GM12865 (cell line): Measurements from ENCODE around the gene SLC35E1.

Source experiments
- DNase-seq: peaks from one replicate; pipeline ENCODE4 v3.0.0; 2010; ENCODE audit warnings: low read depth
- H3K4me3 ChIP-seq: 2 replicates; pipeline ENCODE4 v1.5.1; 2011; ENCODE audit warnings: mild to moderate bottlenecking, low read depth, low read length, control low read depth
- TF ChIP-seq, protein P1 (sequence below): IDR thresholded peaks from 2 replicates; pipeline ENCODE4 v1.5.1; 2011; ENCODE audit warnings: low read length, control low read depth, low read depth, inconsistent platforms; ENCODE audit not compliant: insufficient read depth; ENCODE audit errors: missing control alignments

SLC35E1 gene

DNA sequence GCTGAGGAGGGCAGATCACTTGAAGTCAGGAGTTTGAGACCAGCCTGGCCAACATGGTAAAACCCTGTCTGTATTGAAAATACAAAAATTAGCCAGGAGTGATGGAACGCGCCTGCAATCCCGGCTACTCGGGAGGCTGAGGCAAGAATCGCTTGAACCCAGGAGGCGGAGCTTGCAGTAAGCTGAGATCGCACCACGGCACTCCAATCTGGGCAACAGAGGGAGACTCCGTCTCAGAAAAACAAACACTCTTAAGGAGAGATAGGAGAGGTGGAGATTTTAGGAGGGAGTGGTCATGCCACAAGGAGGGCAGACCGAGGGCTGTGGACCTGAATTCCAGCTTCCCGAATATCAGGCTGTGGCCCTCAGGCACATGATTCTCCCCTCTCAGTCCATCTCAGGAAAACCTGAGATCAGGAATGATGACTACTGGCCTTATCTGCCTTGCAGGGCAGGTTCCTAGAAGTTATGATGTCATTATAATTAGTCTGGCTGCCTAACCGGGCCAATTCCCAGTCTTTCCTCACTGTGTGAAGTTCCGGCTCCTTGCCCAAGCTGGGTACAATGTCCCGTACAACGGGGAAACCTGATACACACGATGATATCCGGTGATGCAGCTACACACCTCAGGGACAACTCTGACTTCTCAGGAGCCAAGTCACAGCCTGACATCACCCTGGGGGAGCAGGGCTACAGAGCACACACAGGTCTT lies 2.5 kb downstream of the SLC35E1 start:
- TF ChIP-seq, protein P1, sequence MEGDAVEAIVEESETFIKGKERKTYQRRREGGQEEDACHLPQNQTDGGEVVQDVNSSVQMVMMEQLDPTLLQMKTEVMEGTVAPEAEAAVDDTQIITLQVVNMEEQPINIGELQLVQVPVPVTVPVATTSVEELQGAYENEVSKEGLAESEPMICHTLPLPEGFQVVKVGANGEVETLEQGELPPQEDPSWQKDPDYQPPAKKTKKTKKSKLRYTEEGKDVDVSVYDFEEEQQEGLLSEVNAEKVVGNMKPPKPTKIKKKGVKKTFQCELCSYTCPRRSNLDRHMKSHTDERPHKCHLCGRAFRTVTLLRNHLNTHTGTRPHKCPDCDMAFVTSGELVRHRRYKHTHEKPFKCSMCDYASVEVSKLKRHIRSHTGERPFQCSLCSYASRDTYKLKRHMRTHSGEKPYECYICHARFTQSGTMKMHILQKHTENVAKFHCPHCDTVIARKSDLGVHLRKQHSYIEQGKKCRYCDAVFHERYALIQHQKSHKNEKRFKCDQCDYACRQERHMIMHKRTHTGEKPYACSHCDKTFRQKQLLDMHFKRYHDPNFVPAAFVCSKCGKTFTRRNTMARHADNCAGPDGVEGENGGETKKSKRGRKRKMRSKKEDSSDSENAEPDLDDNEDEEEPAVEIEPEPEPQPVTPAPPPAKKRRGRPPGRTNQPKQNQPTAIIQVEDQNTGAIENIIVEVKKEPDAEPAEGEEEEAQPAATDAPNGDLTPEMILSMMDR = no peak
- no peak for DNase-seq
- H3K4me3 ChIP-seq = no peak overlapping the region

DNA sequence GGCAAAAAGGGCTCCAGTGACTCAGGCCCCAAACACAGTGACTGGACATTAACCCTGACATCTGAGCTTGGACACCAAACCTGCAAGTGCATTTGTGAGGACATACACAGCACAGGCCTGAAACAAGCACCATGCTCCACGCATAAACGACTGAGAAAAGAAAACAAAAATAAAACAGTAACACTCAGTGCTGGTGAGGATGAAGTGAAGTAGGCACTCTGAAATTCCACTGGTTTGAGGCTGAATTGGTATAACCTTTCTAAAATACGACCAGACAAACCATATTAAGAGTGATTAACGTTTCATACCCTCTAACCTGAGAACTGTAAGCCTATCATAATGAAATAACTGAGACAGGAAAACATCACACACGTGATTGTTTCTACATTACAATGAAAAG lies 5.5 kb downstream of the SLC35E1 start:
- DNase-seq = no peak
- TF ChIP-seq, protein P1 = no peak
- H3K4me3 ChIP-seq = no peak overlapping the region

DNA sequence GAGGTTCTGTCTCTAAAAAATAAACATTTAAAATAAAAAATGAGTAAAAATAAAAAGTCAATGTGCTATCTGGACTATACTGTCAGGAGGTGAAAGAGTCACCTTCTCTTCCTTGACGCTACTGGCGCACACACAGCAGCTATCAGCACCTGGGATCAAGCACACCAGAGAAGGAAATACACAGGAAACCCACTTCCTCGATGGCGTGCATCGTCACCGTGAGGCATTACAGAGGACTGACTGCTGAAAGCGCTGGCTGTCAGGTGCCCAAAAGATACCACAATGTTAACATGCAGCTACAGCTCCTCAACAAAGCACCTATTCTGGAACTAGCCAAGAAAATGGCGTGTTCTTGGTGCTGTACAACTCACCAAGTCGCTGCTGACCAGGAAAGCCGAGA lies 6.1 kb downstream of the SLC35E1 start:
- TF ChIP-seq, protein P1 = no peak
- no peak overlapping the region for H3K4me3 ChIP-seq
- DNase-seq = no peak

DNA sequence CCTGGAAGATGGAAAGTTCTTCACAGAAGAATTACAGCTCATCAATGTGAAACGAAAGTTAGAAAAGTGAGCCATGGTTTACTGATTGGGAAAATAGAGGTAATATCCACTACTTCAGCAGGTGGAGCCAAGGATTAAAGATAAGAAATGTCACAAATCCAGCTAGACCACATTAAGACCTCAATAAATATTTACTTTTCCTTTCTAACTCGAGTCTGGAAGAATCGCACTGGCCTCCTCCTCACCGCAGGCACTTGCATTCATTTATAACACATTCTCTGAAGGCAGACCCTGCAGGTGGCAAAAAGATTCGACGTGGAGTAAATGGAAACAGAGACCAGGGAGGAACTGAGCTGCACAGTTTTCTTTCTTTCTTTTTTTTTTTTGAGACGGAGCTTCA lies 7.4 kb downstream of the SLC35E1 start:
- TF ChIP-seq, protein P1 = no peak
- DNase-seq = no peak

DNA sequence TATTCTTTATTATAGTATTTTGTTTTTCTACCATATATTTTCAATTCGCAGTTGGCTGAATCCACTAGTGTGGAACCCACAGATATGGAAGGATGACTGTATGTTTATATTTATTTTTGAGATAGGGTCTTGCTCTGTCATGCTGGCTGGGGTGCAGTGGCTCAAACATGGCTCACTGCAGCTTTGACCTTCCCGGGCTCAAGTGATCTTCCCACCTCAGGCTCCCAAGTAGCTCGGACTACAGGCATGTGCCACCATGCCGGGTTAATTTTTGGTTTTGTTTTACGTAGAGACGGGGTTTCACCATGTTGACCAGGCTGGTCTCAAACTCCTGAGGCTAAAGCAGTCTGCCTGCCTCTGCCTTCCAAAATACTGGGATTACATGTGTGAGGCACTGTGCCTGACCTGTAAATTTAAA lies 9.6 kb downstream of the SLC35E1 start:
- DNase-seq = no peak
- TF ChIP-seq, protein P1 = no peak
- H3K4me3 ChIP-seq = no peak overlapping the region

More for the DNA sequence above, 7.4 kb downstream of the SLC35E1 start:
- no peak overlapping the region for H3K4me3 ChIP-seq

DNA sequence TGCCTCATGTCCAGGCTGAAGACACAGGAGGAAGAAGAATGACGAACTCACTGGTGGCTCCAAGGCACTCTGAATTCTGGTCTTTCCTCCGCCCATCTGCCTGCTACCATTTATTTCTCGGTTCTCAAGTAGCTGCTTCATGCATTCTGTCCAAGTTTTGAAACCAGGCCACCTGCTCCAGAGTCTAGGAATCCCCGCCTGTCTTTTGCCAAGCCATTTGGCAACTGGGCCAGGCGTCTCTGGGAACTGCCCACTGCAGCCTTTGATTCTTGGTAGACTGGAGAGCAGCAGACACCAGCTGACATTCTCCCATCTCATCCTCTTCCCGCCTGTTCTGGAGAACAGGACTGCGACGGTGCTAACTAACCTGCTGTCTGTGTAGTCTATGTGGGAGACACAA lies 10.8 kb downstream of the SLC35E1 start:
- DNase-seq = no peak
- no peak overlapping the region for H3K4me3 ChIP-seq
- TF ChIP-seq, protein P1 = no peak

DNA sequence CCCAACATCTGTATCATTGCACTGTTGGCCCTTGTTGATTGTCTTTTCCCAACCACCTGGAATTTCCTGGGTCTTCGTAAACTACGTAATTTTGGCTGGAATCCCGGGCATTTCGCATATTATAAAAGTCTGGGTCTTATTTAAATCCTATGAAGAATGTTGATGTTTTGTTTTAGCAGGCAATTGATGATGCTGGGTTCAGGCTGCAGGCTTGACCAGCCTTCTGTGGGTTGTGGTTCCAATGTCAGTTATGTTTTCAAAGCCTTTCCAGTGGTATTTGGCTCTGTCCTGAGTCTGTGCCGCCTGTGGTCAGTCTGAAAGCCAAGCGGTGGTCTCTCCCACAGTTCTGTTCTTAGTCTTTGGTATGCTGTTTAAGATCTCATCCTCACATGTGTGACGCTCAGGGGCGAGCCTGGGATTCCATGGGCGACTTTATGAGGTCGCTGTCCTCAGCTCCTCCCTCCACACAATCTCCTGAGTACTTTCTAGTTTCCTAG lies 12.4 kb downstream of the SLC35E1 start:
- DNase-seq = no peak
- TF ChIP-seq, protein P1 = no peak
- H3K4me3 ChIP-seq = no peak overlapping the region
